Keratinocyte (primary cell): ENCODE measurements around the gene MYH15.

Source experiments
- EZH2 ChIP-seq: IDR thresholded peaks from one replicate; pipeline ENCODE4 v1.6.1; 2012; ENCODE audit warnings: inconsistent platforms, mild to moderate bottlenecking, low read length, moderate library complexity
- TF ChIP-seq, protein P1 (sequence below), 3 experiments: IDR thresholded peaks in 1 of 3; conservative IDR thresholded peaks in 1 of 3; optimal IDR thresholded peaks in 1 of 3; 2 replicates in 2 of 3; 3 replicates in 1 of 3; pipeline versions ENCODE3 to v1.5.1; 2011; ENCODE audit warnings: low read length in 3 of 3, mild to moderate bottlenecking in 3 of 3, moderate library complexity in 2 of 3, control low read depth in 1 of 3, inconsistent platforms in 1 of 3; ENCODE audit not compliant: insufficient read depth in 2 of 3; ENCODE audit errors: extremely low read depth in 1 of 3

DNA sequence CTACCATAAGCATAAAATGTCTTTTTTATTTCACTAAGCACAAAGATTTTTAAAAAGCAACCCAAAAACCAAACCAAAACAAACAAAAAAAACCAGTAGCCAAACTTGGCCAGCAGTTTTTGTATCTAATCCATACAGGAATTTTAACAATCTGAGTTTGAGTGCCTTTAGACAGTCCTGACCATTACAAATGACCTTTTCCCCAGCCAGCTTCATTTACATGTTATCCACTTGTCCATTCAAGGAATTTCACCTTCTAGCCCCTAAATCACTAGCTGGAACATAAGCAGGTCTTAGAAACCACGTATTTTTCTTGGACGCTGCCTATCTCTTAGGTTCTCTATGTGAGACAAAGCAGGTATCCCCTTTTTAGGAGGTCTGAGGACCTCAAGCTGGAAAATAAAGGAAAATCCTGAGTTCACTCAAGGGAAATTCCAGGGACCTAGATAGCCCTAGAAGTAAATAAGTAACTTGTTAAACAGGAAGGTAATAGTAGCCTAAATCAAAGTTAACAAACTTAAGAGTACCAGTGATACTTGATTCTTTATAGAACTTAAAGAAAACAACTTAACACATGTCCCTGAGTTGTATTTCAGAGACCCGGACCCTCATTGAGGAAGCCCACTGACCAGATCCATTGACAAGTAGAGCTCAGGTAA is 44.6 kb upstream of the MYH15 start:
- TF ChIP-seq, protein P1, sequence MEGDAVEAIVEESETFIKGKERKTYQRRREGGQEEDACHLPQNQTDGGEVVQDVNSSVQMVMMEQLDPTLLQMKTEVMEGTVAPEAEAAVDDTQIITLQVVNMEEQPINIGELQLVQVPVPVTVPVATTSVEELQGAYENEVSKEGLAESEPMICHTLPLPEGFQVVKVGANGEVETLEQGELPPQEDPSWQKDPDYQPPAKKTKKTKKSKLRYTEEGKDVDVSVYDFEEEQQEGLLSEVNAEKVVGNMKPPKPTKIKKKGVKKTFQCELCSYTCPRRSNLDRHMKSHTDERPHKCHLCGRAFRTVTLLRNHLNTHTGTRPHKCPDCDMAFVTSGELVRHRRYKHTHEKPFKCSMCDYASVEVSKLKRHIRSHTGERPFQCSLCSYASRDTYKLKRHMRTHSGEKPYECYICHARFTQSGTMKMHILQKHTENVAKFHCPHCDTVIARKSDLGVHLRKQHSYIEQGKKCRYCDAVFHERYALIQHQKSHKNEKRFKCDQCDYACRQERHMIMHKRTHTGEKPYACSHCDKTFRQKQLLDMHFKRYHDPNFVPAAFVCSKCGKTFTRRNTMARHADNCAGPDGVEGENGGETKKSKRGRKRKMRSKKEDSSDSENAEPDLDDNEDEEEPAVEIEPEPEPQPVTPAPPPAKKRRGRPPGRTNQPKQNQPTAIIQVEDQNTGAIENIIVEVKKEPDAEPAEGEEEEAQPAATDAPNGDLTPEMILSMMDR (optimal IDR thresholded peaks at IDR 0.05 in 1 of 3, IDR thresholded peaks at IDR 0.05 in 1 of 3, conservative IDR thresholded peaks at IDR 0.05 in 1 of 3; ENCODE audit: extremely low read depth in 1 of 3, insufficient read depth in 2 of 3, low read length in 3 of 3), result no peak
- TF ChIP-seq EZH2, result no peak
